Dermis blood vessel endothelial cell (primary cell): Measurements from ENCODE around the gene FRYL. TPM values are rescaled to one million over a fixed set of nuclear protein-coding genes. Genes with fewer than 3 reads are reported as not detected.
"Not testable (repeated sequence)": the region's sequence is repeated elsewhere in the genome, so short reads cannot be mapped to it uniquely, and the experiment has no call there.

Experiments
- DNase-seq: peaks from one replicate; pipeline ENCODE4 v3.0.0; 2010
- total RNA-seq: library from RNA; depleted of rRNA; stranded (reverse); fragments of >200 nt; gene quantifications from 2 replicates; pipeline ENCODE4 v1.2.3, GENCODE V29; 2014

The FRYL gene
- total RNA-seq, 1 donor from 2014 or later, result 145 TPM

DNA sequence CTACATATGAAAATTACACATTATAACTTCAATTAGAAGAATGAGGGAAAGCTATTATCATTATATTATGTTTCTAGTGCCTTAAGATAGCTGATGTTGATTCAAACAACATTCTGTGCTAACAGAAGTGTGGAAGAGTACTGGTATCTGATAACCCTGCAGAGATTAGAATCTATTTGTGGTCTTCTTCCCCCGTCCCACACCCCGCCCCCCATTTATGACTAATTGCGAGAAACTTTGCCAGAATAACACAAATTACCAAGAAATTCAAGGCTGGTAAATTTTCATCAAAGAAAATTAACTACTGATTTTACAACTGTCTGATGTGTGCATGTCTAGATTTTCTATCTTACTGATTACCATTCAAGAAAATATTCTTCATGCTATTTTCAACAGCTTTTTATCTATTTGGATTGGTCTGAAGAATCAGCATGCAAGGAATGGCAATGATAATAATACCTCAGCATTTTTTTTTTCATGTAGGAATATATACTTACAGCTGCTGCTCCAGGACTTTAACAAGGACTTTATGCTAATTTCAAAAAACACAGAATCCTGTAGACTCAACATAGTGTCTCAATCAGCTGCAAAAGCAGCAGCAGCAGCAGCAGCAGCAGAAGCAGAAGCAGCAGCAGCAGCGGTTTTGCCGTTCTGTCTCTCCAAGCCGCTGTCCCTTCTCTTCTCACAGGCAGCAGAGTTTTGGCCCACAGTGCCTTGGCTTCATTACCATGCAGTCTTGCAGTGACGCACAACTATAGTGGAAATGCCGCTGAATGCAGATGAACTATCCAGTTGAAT lies 126.7 kb downstream of the FRYL start:
- DNase-seq, result no peak

DNA sequence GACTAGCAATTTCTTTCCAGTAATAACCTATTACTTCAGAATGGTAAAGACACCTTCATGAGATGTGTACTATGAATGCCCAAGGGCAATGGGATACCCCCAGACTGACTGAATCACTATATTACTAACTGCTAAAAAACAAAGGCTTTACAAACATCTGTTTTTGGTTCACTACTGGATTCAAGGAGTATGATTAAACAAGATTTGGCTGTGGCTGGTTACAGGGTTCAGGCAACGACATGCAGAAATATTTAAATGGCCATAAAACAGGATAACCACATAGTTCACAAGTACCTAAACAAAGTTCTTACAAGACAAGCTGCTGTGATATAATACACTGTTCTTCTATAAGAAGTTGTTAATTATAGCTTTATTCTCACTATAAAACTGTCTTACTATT lies 128.2 kb downstream of the FRYL start:
- DNase-seq, result no peak

- DNase-seq, result no peak
Observed at GRCh38 chr4:48649505-48649904, 130.6 kb downstream of the FRYL start.

GRCh38 chr4:48645225-48645794 lies 134.8 kb downstream of the FRYL start:
- DNase-seq, result no peak

- peak; percentile 59 for DNase-seq
Observed at GRCh38 chr4:48642421-48643374, 137.4 kb downstream of the FRYL start.

- no peak for DNase-seq
Observed at GRCh38 chr4:48641401-48641800, 138.7 kb downstream of the FRYL start.

DNA sequence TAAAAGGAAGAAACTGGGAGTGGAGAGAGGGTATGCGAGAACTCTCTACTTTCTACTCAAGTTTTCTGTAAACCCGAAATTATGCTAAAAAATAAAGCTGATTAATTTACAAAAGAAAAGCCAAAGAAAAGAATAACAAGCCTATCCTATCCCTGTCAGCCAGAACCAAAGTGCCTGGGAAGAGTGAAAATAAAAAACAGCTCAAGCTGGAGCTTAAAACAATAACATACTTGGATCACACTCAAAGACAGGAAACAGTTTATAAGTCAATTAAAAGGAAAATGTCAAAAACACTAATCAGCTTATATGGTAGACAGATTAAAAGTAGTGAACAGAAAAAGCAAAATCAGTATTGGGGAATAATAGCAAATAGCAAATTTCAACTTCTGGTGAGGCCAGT lies 139.4 kb downstream of the FRYL start:
- DNase-seq, result peak; percentile 54

- no peak for DNase-seq
Observed at GRCh38 chr4:48640225-48640624, 139.9 kb downstream of the FRYL start.

DNA sequence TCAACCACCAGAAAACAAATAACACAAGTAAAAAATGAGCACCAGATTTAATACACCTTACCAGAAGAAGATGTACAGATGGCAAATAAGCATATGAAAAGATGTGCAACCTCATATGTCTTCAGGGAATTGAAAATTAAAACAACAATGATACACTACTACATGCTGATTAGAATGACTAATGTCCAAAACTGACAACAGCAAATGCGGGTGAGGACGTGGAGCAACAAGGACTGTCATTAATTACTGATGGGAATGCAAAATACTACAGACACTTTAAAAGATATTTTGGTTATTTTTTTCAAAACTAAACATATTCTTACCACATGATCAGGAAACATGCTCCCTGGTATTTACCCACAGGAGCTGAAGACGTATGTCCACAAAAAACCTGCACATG lies 140.3 kb downstream of the FRYL start:
- DNase-seq, result no peak

- not testable (repeated sequence) for DNase-seq
Observed at GRCh38 chr4:48638586-48638985, 141.5 kb downstream of the FRYL start.

GRCh38 chr4:48636911-48637310 lies 143.2 kb downstream of the FRYL start:
- no peak for DNase-seq

- DNase-seq, result no peak
Observed at GRCh38 chr4:48635980-48636379, 144.1 kb downstream of the FRYL start.

DNA sequence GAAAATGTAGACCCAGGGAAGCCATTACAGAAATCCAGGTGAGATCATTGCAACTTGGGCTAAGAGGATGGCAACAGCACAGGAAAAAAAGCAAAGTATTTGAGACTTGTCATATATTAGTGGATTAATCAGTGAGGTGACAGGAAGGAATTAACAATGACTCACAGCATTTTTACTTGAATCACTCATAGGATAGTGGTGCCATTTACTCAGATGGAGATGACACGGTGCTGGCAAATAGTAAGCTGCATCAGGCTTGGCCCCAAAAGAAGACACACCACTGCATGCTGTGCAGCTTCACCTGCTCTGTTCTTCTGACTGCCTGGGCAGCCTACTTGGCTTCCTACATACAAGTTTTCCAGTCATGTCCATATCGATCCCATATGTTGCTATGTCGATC lies 144.8 kb downstream of the FRYL start:
- peak; percentile 61 for DNase-seq

DNA sequence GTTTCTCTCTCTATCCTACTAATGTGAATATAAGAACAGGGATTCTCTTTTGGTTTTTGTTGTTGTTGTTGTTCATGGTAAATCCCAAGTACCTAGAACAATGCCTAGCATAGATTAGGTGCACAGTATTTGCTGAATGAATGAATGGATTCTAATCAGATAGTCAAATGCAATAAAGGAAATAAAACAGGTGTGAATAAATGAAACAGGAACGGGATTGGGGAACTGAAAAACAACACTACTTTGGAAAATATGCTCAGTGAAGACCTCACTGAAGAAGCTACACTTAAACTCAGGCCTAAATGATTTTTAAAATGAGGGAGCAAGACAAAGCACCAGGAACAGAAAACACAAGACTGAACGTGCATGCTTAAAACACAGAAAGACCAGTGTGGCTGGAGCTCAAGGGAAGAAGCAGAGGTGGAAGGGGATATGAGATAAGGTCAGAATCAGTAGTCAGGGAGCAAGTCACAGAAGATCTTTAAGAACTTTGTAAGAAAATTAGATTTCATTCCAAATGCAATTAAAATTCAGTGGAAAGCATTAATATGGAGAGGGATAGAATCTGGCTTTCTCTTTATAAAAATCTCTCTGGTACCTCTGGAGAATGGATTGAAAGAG lies 145.3 kb downstream of the FRYL start:
- DNase-seq, result no peak

DNA sequence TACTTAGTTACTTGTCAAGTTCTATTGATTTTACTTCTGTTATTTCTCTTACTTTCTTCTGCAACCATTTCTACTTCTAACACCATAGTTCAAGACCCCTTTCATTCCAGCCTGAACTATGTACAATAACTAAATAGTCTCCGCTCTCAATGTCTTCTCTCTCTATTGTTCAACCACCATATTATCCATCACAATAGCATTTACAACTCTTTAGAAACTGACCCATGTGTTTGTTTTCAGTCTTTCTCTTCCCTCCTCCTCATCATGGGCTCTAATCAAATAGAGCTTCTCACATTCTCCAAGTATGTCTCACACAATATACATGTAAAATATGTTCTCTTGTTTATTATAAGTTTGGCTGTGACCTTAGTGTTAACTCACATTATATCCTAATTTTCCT lies 146.4 kb downstream of the FRYL start:
- DNase-seq, result no peak

GRCh38 chr4:48629458-48629857 lies 150.6 kb downstream of the FRYL start:
- no peak for DNase-seq

GRCh38 chr4:48623182-48623780 lies 156.8 kb downstream of the FRYL start:
- no peak for DNase-seq

DNA sequence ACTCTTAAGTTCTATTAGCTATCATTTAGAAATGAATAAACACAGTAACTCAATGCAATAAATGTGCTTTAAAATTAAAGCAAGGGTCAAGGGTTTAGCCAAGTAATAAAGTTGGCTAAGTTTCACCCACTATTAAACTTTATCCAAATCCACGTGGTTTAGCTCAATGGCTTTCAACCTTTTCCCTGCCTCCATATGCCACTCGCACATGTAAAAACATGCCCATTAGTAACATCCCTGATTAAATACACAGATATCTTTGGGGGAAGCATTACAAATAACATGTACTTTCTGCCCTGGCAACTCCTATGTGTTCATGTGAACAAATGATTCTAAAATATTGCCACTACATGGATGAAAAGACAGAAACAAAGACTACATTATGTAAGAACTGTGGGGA lies 159.2 kb downstream of the FRYL start:
- DNase-seq, result no peak

GRCh38 chr4:48620093-48620492 lies 160.0 kb downstream of the FRYL start:
- DNase-seq, result no peak

GRCh38 chr4:48604527-48604926 lies 175.6 kb downstream of the FRYL start:
- DNase-seq, result no peak

GRCh38 chr4:48604041-48604440 lies 176.0 kb downstream of the FRYL start:
- DNase-seq, result no peak

GRCh38 chr4:48603366-48604003 lies 176.6 kb downstream of the FRYL start:
- no peak for DNase-seq
